Neural cell (in vitro differentiated cells): Measurements from ENCODE around the gene SYNPO2. TPM values are rescaled to one million over a fixed set of nuclear protein-coding genes. Genes with fewer than 3 reads are reported as not detected.

Experiments used
- H2AFZ ChIP-seq: fragments of 200-600, 300-800 bp; sonication (generic), shearing (Covaris generic); 2 replicates; pipeline ENCODE4 v1.6.0; 2014; ENCODE audit warnings: low read depth, mild to moderate bottlenecking, antibody characterized with exemption, low read length, moderate library complexity
- H3F3A ChIP-seq: fragments of 200-600 bp; shearing (Covaris generic); 2 replicates; pipeline ENCODE4 v1.6.1; 2016; ENCODE audit warnings: mild to moderate bottlenecking, moderate library complexity, mixed read lengths, antibody characterized with exemption, low read length; ENCODE audit not compliant: insufficient read depth, poor library complexity, severe bottlenecking
- H3K27ac ChIP-seq: fragments of 200-600, 300-800 bp; sonication (generic), shearing (Covaris generic); 2 replicates; pipeline ENCODE4 v1.5.1; 2014; ENCODE audit warnings: mild to moderate bottlenecking, low read length, moderate library complexity
- H3K27me3 ChIP-seq: fragments of 300-800, 200-600 bp; sonication (generic), shearing (Covaris generic); 2 replicates; pipeline ENCODE4 v1.6.0; 2014; ENCODE audit warnings: mild to moderate bottlenecking, low read depth, low read length, moderate library complexity; ENCODE audit not compliant: insufficient read depth
- H3K36me3 ChIP-seq: fragments of 300-800, 200-600 bp; sonication (generic), shearing (Covaris generic); 2 replicates; pipeline ENCODE4 v1.5.1; 2014; ENCODE audit warnings: mild to moderate bottlenecking, antibody characterized with exemption, low read length, moderate library complexity; ENCODE audit not compliant: insufficient read depth
- H3K4me2 ChIP-seq: fragments of 300-800, 200-600 bp; sonication (generic), shearing (Covaris generic); 2 replicates; pipeline ENCODE4 v1.6.0; 2014; ENCODE audit warnings: mild to moderate bottlenecking, low read length
- H3K4me3 ChIP-seq: fragments of 300-800, 200-600 bp; sonication (generic), shearing (Covaris generic); 2 replicates; pipeline ENCODE4 v1.5.1; 2014; ENCODE audit warnings: mild to moderate bottlenecking, low read length, moderate library complexity
- H3K79me2 ChIP-seq: fragments of 200-600 bp; shearing (Covaris generic); replicated peaks from 2 replicates; pipeline ENCODE4 v1.6.0; 2014; ENCODE audit warnings: mild to moderate bottlenecking, low read length, moderate library complexity; ENCODE audit not compliant: insufficient read depth
- H3K9ac ChIP-seq: fragments of 300-800, 200-600 bp; sonication (generic), shearing (Covaris generic); 2 replicates; pipeline ENCODE4 v1.6.1; 2016; ENCODE audit warnings: mild to moderate bottlenecking, low read length, mixed read lengths
- H3K9me2 ChIP-seq: fragments of 200-600 bp; shearing (Covaris generic); 2 replicates; pipeline ENCODE4 v1.6.1; 2016; ENCODE audit warnings: mild to moderate bottlenecking, low read length, mixed read lengths; ENCODE audit not compliant: insufficient read depth
- H3K9me3 ChIP-seq: fragments of 200-600, 300-800 bp; sonication (generic), shearing (Covaris generic); 2 replicates; pipeline ENCODE4 v1.6.1; 2016; ENCODE audit warnings: mild to moderate bottlenecking, mixed run types, low read length, moderate library complexity, mixed read lengths
- H4K20me1 ChIP-seq: fragments of 200-600 bp; shearing (Covaris generic); 2 replicates; pipeline ENCODE4 v1.6.1; 2016; ENCODE audit warnings: mild to moderate bottlenecking, mixed run types; ENCODE audit not compliant: insufficient read depth
- CTCF ChIP-seq: fragments of 450-650 bp; IDR thresholded peaks from 2 replicates; pipeline ENCODE4 v1.5.1; 2014; ENCODE audit warnings: antibody characterized with exemption, mild to moderate bottlenecking, moderate library complexity; ENCODE audit not compliant: poor library complexity, severe bottlenecking
- EP300 ChIP-seq: fragments of 450-650 bp; conservative IDR thresholded peaks from 2 replicates; pipeline ENCODE4 v1.6.1; 2014; ENCODE audit warnings: antibody characterized with exemption, mild to moderate bottlenecking, moderate library complexity; ENCODE audit not compliant: poor library complexity, severe bottlenecking
- EZH2 ChIP-seq: fragments of 200-600, 300-800 bp; shearing (Covaris generic), sonication (generic); IDR thresholded peaks from 2 replicates; pipeline ENCODE4 v1.6.1; 2014; ENCODE audit warnings: antibody characterized with exemption, low read length, borderline replicate concordance, mild to moderate bottlenecking; ENCODE audit not compliant: insufficient read depth, poor library complexity, severe bottlenecking
- MXI1 ChIP-seq: fragments of 450-650 bp; conservative IDR thresholded peaks from 2 replicates; pipeline ENCODE4 v1.6.1; 2014; ENCODE audit warnings: antibody characterized with exemption, mild to moderate bottlenecking; ENCODE audit not compliant: poor library complexity, severe bottlenecking
- POLR2AphosphoS5 ChIP-seq: IDR thresholded peaks from 2 replicates; pipeline ENCODE4 v1.6.1; 2012
- RAD21 ChIP-seq: fragments of 450-650 bp; conservative IDR thresholded peaks from 2 replicates; pipeline ENCODE4 v1.6.1; 2014; ENCODE audit warnings: antibody characterized with exemption, mild to moderate bottlenecking, moderate library complexity
- REST ChIP-seq: IDR thresholded peaks from 2 replicates; pipeline ENCODE4 v1.6.1; 2012; ENCODE audit warnings: borderline replicate concordance
- SMC3 ChIP-seq: fragments of 450-650 bp; conservative IDR thresholded peaks from 2 replicates; pipeline ENCODE4 v1.6.1; 2014; ENCODE audit warnings: antibody characterized with exemption, mild to moderate bottlenecking, moderate library complexity; ENCODE audit not compliant: poor library complexity
- TAF1 ChIP-seq: IDR thresholded peaks from 2 replicates; pipeline ENCODE4 v1.6.1; 2012; ENCODE audit warnings: low read depth
- polyA plus RNA-seq: library from polyadenylated mRNA; depleted of rRNA; stranded (reverse); fragments of >200 nt; gene quantifications from 2 replicates; pipeline ENCODE4 v1.2.3, GENCODE V29; 2014

The SYNPO2 gene
- polyA plus RNA-seq, 1 donor from 2014 or later = 0.14 TPM

- H2AFZ ChIP-seq = no peak overlapping the region
- no peak for TF ChIP-seq MXI1
- no peak for TF ChIP-seq EP300
- TF ChIP-seq EZH2 = no peak
- no peak for TF ChIP-seq SMC3
- TF ChIP-seq POLR2AphosphoS5 = no peak
- TF ChIP-seq CTCF = no peak
- TF ChIP-seq REST = no peak
- TF ChIP-seq TAF1 = no peak
- TF ChIP-seq RAD21 = no peak
- no peaks in the 10 kb centered on the region for H3F3A ChIP-seq
- no peaks in the 10 kb centered on the region for H3K36me3 ChIP-seq
- H3K9me3 ChIP-seq = no peaks in the 10 kb centered on the region
- H3K4me3 ChIP-seq = no peak overlapping the region
- H3K9me2 ChIP-seq = no peaks in the 10 kb centered on the region
- H3K4me2 ChIP-seq = no peak overlapping the region
- H4K20me1 ChIP-seq = no peaks in the 10 kb centered on the region
- H3K9ac ChIP-seq = no peak overlapping the region
- no peak overlapping the region for H3K27ac ChIP-seq
- H3K79me2 ChIP-seq = no peaks in the 10 kb centered on the region
- no peaks in the 10 kb centered on the region for H3K27me3 ChIP-seq
These were observed 103.0 kb downstream of the SYNPO2 start for GRCh38 chr4:118991686-118992085.

GRCh38 chr4:118992149-118992548 is 103.5 kb downstream of the SYNPO2 start:
- Histone ChIP-seq H3K4me3 (no peak overlapping the region), H3K9me3 (no peaks in the 10 kb centered on the region), H3K27ac (no peak overlapping the region), H3K9me2 (no peaks in the 10 kb centered on the region), H3K4me2 (no peak overlapping the region), H3F3A (no peaks in the 10 kb centered on the region), H2AFZ (no peak overlapping the region), H3K79me2 (no peaks in the 10 kb centered on the region), H4K20me1 (no peaks in the 10 kb centered on the region), H3K27me3 (no peaks in the 10 kb centered on the region), H3K9ac (no peak overlapping the region), H3K36me3 (no peaks in the 10 kb centered on the region)
- TF ChIP-seq REST = no peak
- TF ChIP-seq POLR2AphosphoS5 = no peak
- TF ChIP-seq RAD21 = no peak
- TF ChIP-seq SMC3 = no peak
- TF ChIP-seq EZH2 = no peak
- TF ChIP-seq EP300 = no peak
- TF ChIP-seq TAF1 = no peak
- no peak for TF ChIP-seq MXI1
- TF ChIP-seq CTCF = no peak
